PFSK-1 (cell line): Measurements from ENCODE around the gene MAP3K4.

ENCODE experiments used
- FOXP2 ChIP-seq: optimal IDR thresholded peaks from 2 replicates; pipeline ENCODE3; 2011; ENCODE audit warnings: borderline replicate concordance, control low read depth, inconsistent platforms; ENCODE audit not compliant: insufficient read depth; ENCODE audit errors: extremely low read length, extremely low read depth
- POLR2AphosphoS5 ChIP-seq: IDR thresholded peaks from 2 replicates; pipeline ENCODE4 v1.6.1; 2012; ENCODE audit warnings: low read depth, mild to moderate bottlenecking, control low read depth, low read length, moderate library complexity
- SIN3A ChIP-seq: IDR thresholded peaks from 2 replicates; pipeline ENCODE4 v1.6.1; 2012; ENCODE audit warnings: mild to moderate bottlenecking, low read length, moderate library complexity, borderline replicate concordance; ENCODE audit not compliant: insufficient read depth
- TAF1 ChIP-seq: IDR thresholded peaks from 2 replicates; pipeline ENCODE4 v1.6.1; 2012; ENCODE audit warnings: low read length, control low read depth, borderline replicate concordance; ENCODE audit not compliant: insufficient read depth
- TF ChIP-seq, protein P1 (sequence below), 2 experiments: IDR thresholded peaks; 2 replicates each; pipeline versions ENCODE4 v1.6.1 to v1.8.0; 2011 to 2012; ENCODE audit warnings: low read depth in 2 of 2, low read length in 2 of 2, control low read depth in 1 of 2, inconsistent platforms in 1 of 2, mild to moderate bottlenecking in 1 of 2, moderate library complexity in 1 of 2; ENCODE audit not compliant: insufficient read depth in 1 of 2

Gene MAP3K4

GRCh38 chr6:161095916-161096315, 104.3 kb downstream of the MAP3K4 start:
- TF ChIP-seq POLR2AphosphoS5, result no peak
- TF ChIP-seq SIN3A, result no peak
- TF ChIP-seq, protein P1, sequence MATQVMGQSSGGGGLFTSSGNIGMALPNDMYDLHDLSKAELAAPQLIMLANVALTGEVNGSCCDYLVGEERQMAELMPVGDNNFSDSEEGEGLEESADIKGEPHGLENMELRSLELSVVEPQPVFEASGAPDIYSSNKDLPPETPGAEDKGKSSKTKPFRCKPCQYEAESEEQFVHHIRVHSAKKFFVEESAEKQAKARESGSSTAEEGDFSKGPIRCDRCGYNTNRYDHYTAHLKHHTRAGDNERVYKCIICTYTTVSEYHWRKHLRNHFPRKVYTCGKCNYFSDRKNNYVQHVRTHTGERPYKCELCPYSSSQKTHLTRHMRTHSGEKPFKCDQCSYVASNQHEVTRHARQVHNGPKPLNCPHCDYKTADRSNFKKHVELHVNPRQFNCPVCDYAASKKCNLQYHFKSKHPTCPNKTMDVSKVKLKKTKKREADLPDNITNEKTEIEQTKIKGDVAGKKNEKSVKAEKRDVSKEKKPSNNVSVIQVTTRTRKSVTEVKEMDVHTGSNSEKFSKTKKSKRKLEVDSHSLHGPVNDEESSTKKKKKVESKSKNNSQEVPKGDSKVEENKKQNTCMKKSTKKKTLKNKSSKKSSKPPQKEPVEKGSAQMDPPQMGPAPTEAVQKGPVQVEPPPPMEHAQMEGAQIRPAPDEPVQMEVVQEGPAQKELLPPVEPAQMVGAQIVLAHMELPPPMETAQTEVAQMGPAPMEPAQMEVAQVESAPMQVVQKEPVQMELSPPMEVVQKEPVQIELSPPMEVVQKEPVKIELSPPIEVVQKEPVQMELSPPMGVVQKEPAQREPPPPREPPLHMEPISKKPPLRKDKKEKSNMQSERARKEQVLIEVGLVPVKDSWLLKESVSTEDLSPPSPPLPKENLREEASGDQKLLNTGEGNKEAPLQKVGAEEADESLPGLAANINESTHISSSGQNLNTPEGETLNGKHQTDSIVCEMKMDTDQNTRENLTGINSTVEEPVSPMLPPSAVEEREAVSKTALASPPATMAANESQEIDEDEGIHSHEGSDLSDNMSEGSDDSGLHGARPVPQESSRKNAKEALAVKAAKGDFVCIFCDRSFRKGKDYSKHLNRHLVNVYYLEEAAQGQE (IDR thresholded peaks at IDR 0.05; ENCODE audit: insufficient read depth in 1 of 2, low read depth in 2 of 2, low read length in 2 of 2), result no peak
- no peak for TF ChIP-seq TAF1
- no peak for TF ChIP-seq FOXP2

DNA sequence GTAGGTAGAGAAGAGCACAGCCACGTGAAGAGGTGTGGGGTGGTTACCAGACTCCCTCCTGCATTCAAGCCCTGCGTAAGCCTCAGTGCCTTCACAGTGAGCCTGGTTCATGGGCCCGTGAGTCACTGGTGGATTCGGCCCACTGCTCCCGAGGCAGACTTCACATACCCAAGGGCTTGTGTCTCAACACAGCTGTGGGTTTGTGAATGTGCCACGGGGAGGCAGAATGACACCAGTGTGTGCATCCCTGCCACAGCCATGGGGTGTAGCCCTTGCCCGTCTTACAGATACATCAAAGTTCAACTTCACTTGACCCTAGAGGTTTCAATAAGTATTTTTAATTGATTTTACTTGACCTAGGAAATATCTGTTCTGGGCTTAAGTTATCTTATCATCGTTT, 108.5 kb downstream of the MAP3K4 start:
- TF ChIP-seq SIN3A (no peak), TAF1 (no peak), FOXP2 (no peak)
- TF ChIP-seq, protein P1 (IDR thresholded peaks at IDR 0.05; ENCODE audit: insufficient read depth in 1 of 2, low read depth in 2 of 2, low read length in 2 of 2), result no peak

- no peak for TF ChIP-seq TAF1
- TF ChIP-seq, protein P1 (IDR thresholded peaks at IDR 0.05; ENCODE audit: insufficient read depth in 1 of 2, low read depth in 2 of 2, low read length in 2 of 2), result no peak
- TF ChIP-seq SIN3A, result no peak
- TF ChIP-seq FOXP2, result no peak
- TF ChIP-seq POLR2AphosphoS5, result no peak
Observed at GRCh38 chr6:161101517-161101916, 109.9 kb downstream of the MAP3K4 start.

- TF ChIP-seq POLR2AphosphoS5 (no peak), TAF1 (no peak), FOXP2 (no peak), SIN3A (no peak)
- TF ChIP-seq, protein P1 (IDR thresholded peaks at IDR 0.05; ENCODE audit: insufficient read depth in 1 of 2, low read depth in 2 of 2, low read length in 2 of 2), result no peak
Observed at GRCh38 chr6:161103475-161103874, 111.9 kb downstream of the MAP3K4 start.

DNA sequence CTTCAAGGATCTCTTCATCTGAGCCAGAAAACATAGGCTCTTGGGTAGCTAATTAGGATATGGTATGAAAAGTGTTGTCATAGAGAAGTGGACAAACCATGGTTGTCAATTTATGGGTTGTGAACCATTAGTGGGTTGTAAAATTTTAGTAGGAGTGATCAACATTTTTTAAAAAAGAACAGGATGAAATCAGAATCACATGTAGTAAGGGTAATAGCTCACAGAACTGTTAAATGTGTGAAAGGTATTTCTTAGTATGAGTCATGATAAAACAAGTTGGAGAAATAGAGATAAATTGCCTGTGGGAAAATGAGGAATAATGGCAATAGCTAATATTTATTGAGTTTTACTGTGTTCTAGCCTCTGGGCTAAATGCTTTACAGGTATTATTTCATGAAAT, 113.4 kb downstream of the MAP3K4 start:
- TF ChIP-seq SIN3A (no peak), POLR2AphosphoS5 (no peak)
- TF ChIP-seq, protein P1 (IDR thresholded peaks at IDR 0.05; ENCODE audit: insufficient read depth in 1 of 2, low read depth in 2 of 2, low read length in 2 of 2), result no peak
